Embryonic facial prominence (tissue), 1 donor: ENCODE measurements around the gene FBXW2.
"Not testable (repeated sequence)": the region's sequence is repeated elsewhere in the genome, so short reads cannot be mapped to it uniquely, and the experiment has no call there.

ENCODE experiments used
- DNase-seq: peaks from one replicate; pipeline ENCODE4 v3.0.0-alpha.2; 2016; ENCODE audit errors: extremely low spot score

FBXW2 gene

GRCh38 chr9:120778758-120779157 is 14.5 kb downstream of the FBXW2 start:
- DNase-seq, result no peak

- no peak for DNase-seq
Measured at GRCh38 chr9:120777229-120777628, 16.0 kb downstream of the FBXW2 start.

GRCh38 chr9:120776788-120777187 is 16.4 kb downstream of the FBXW2 start:
- no peak for DNase-seq

GRCh38 chr9:120775859-120776258 is 17.4 kb downstream of the FBXW2 start:
- DNase-seq, result no peak

GRCh38 chr9:120774719-120775118 is 18.5 kb downstream of the FBXW2 start:
- no peak for DNase-seq

- DNase-seq, result no peak
Measured at GRCh38 chr9:120773256-120773655, 20.0 kb downstream of the FBXW2 start.

- no peak for DNase-seq
Measured at GRCh38 chr9:120770931-120771330, 22.3 kb downstream of the FBXW2 start.

GRCh38 chr9:120768886-120769285 is 24.3 kb downstream of the FBXW2 start:
- no peak for DNase-seq

GRCh38 chr9:120768247-120768646 is 25.0 kb downstream of the FBXW2 start:
- no peak for DNase-seq

- no peak for DNase-seq
Measured at GRCh38 chr9:120767451-120767850, 25.8 kb downstream of the FBXW2 start.

GRCh38 chr9:120765910-120766425 is 27.2 kb downstream of the FBXW2 start:
- DNase-seq, result no peak

- no peak for DNase-seq
Measured at GRCh38 chr9:120764476-120764875, 28.7 kb downstream of the FBXW2 start.

GRCh38 chr9:120761006-120761405 is 32.2 kb downstream of the FBXW2 start:
- no peak for DNase-seq

- no peak for DNase-seq
Measured at GRCh38 chr9:120759755-120760400, 33.3 kb downstream of the FBXW2 start.

- no peak for DNase-seq
Measured at GRCh38 chr9:120758544-120758943, 34.7 kb downstream of the FBXW2 start.

- DNase-seq, result no peak
Measured at GRCh38 chr9:120757026-120757913, 35.9 kb downstream of the FBXW2 start.

- no peak for DNase-seq
Measured at GRCh38 chr9:120756531-120756930, 36.7 kb downstream of the FBXW2 start.

- DNase-seq, result peak; percentile 29
Measured at GRCh38 chr9:120755810-120756434, 37.3 kb downstream of the FBXW2 start.

- no peak for DNase-seq
Measured at GRCh38 chr9:120755044-120755443, 38.2 kb downstream of the FBXW2 start.

GRCh38 chr9:120750421-120750820 is 42.8 kb downstream of the FBXW2 start:
- no peak for DNase-seq

- DNase-seq, result not testable (repeated sequence)
Measured at GRCh38 chr9:120746366-120746765, 46.9 kb downstream of the FBXW2 start.

- no peak for DNase-seq
Measured at GRCh38 chr9:120745278-120745677, 47.9 kb downstream of the FBXW2 start.
